ENCODE results near the gene PPP3CA.
A peak's percentile ranks its signal among the peaks of the same experiment; 100 is the strongest.
"Not testable (repeated sequence)": the region's sequence is repeated elsewhere in the genome, so short reads cannot be mapped to it uniquely, and the experiment has no call there.

Gene PPP3CA

GRCh38 chr4:101009471-101009870 lies 337.9 kb downstream of the PPP3CA start:
- H3K4me3 ChIP-seq (ENCODE audit: low read depth, low read length) = no peak overlapping the region
- CTCF ChIA-PET = no interaction called here
- no peak for DNase-seq (ENCODE audit: low read depth, low spot score)
- POLR2A ChIA-PET = interaction anchor here (0.7 kb wide), 1 partner anchor 306 kb away, joined by 3 read pairs; no protein-coding TSS in a partner anchor
- TF ChIP-seq CTCF (IDR thresholded peaks at IDR 0.05; ENCODE audit: insufficient read depth, low read length, missing control alignments) = no peak

GRCh38 chr4:101008503-101008902 lies 338.8 kb downstream of the PPP3CA start:
- ChIA-PET POLR2A (no interaction called here), CTCF (no interaction called here)
- TF ChIP-seq CTCF (IDR thresholded peaks at IDR 0.05; ENCODE audit: insufficient read depth, low read length, missing control alignments) = no peak
- no peak for DNase-seq (ENCODE audit: low read depth, low spot score)
- no peak overlapping the region for H3K4me3 ChIP-seq (ENCODE audit: low read depth, low read length)

GRCh38 chr4:101005659-101006058 lies 341.7 kb downstream of the PPP3CA start:
- CTCF ChIA-PET = no interaction called here
- no peak for DNase-seq (ENCODE audit: low read depth, low spot score)
- POLR2A ChIA-PET = no interaction called here
- no peak overlapping the region for H3K4me3 ChIP-seq (ENCODE audit: low read depth, low read length)
- TF ChIP-seq CTCF (IDR thresholded peaks at IDR 0.05; ENCODE audit: insufficient read depth, low read length, missing control alignments) = no peak

- no peak for DNase-seq (ENCODE audit: low read depth, low spot score)
- ChIA-PET CTCF (no interaction called here), POLR2A (no interaction called here)
- TF ChIP-seq CTCF (IDR thresholded peaks at IDR 0.05; ENCODE audit: insufficient read depth, low read length, missing control alignments) = no peak
- no peak overlapping the region for H3K4me3 ChIP-seq (ENCODE audit: low read depth, low read length)
These were observed 346.8 kb downstream of the PPP3CA start for GRCh38 chr4:101000496-101000895.

GRCh38 chr4:100995671-100996070 lies 351.7 kb downstream of the PPP3CA start:
- POLR2A ChIA-PET = no interaction called here
- TF ChIP-seq CTCF (IDR thresholded peaks at IDR 0.05; ENCODE audit: insufficient read depth, low read length, missing control alignments) = no peak
- no peak for DNase-seq (ENCODE audit: low read depth, low spot score)
- CTCF ChIA-PET = no interaction called here
- no peak overlapping the region for H3K4me3 ChIP-seq (ENCODE audit: low read depth, low read length)

- CTCF ChIA-PET; DNase-seq (ENCODE audit: low read depth, low spot score); H3K4me3 ChIP-seq (ENCODE audit: low read depth, low read length); POLR2A ChIA-PET: not testable (repeated sequence)
These were observed 352.3 kb downstream of the PPP3CA start for GRCh38 chr4:100995002-100995401.

GRCh38 chr4:100991332-100992069 lies 355.8 kb downstream of the PPP3CA start:
- H3K4me3 ChIP-seq (ENCODE audit: low read depth, low read length); CTCF ChIA-PET: not testable (repeated sequence)
- POLR2A ChIA-PET = interaction anchor here (0.7 kb wide), 1 partner anchor 10 kb away, joined by 4 read pairs; no protein-coding TSS in a partner anchor
- peak; percentile 23 for DNase-seq (ENCODE audit: low read depth, low spot score)
